HEK293 (cell line): Measurements from ENCODE around the gene DOCK7.
"Not testable (repeated sequence)": the region's sequence is repeated elsewhere in the genome, so short reads cannot be mapped to it uniquely, and the experiment has no call there.

Experiments
- CTCF ChIA-PET: fragments of 350-600 bp; formaldehyde crosslinking; extraction: SDS; loops from one replicate; lab custom pipeline; 2021; ENCODE audit warnings: antibody characterized with exemption; lab: Yijun Ruan, JAX
- POLR2A ChIA-PET: fragments of 300-600 bp; formaldehyde crosslinking; extraction: SDS; loops from one replicate; lab custom pipeline; 2020; ENCODE audit warnings: antibody characterized with exemption, inconsistent platforms; lab: Yijun Ruan, JAX
- H3K27ac ChIP-seq: fragments of 200-500 bp; sonication (Bioruptor generic); 2 replicates; pipeline ENCODE4 v1.5.1; 2014; ENCODE audit warnings: low read depth, low read length, control low read depth, inconsistent platforms; ENCODE audit errors: extremely low read depth
- H3K36me3 ChIP-seq, 2 experiments: fragments of 200-500 bp in 1 of 2; sonication (Bioruptor generic) in 1 of 2; 1 replicate in 1 of 2; 2 replicates in 1 of 2; pipeline ENCODE4 v1.5.1; 2014 to 2017; ENCODE audit warnings: inconsistent platforms in 2 of 2, low read length in 2 of 2; ENCODE audit not compliant: control insufficient read depth in 2 of 2, insufficient read depth in 1 of 2
- H3K4me1 ChIP-seq: fragments of 200-500 bp; sonication (Bioruptor generic); 2 replicates; pipeline ENCODE4 v1.5.1; 2014; ENCODE audit warnings: mild to moderate bottlenecking, low read length, inconsistent platforms; ENCODE audit not compliant: control insufficient read depth, insufficient read depth
- H3K4me3 ChIP-seq: 2 replicates; pipeline ENCODE4 v1.5.1; 2011; ENCODE audit warnings: low read depth, mild to moderate bottlenecking, control low read depth, low read length, moderate library complexity
- H3K9me3 ChIP-seq: fragments of 200-500 bp; sonication (Bioruptor generic); 2 replicates; pipeline ENCODE4 v1.5.1; 2014; ENCODE audit warnings: low read depth, low read length, inconsistent platforms; ENCODE audit not compliant: control insufficient read depth, insufficient read depth
- BCL11A ChIP-seq: fragments of 450-650 bp; formaldehyde crosslinking; IDR thresholded peaks from 2 replicates; pipeline ENCODE4 v1.5.1; 2016; ENCODE audit warnings: low read depth, missing biosample characterization, missing genetic modification characterization
- OSR2 ChIP-seq: fragments of 450-650 bp; formaldehyde crosslinking; IDR thresholded peaks from 2 replicates; pipeline ENCODE4 v1.5.1; 2016; ENCODE audit warnings: missing biosample characterization, missing genetic modification characterization
- PRDM1 ChIP-seq: fragments of 450-650 bp; formaldehyde crosslinking; IDR thresholded peaks from 2 replicates; pipeline ENCODE4; 2016; ENCODE audit warnings: missing biosample characterization, missing genetic modification characterization
- TRIM28 ChIP-seq: IDR thresholded peaks from 2 replicates; pipeline ENCODE4 v1.6.1; 2011; ENCODE audit warnings: low read length, control low read depth, borderline replicate concordance
- ZBTB20 ChIP-seq: fragments of 450-650 bp; formaldehyde crosslinking; IDR thresholded peaks from 2 replicates; pipeline ENCODE4 v1.5.1; 2016; ENCODE audit warnings: missing biosample characterization, missing genetic modification characterization
- ZFP69B ChIP-seq: fragments of 450-650 bp; formaldehyde crosslinking; IDR thresholded peaks from 2 replicates; pipeline ENCODE4 v1.5.1; 2016; ENCODE audit warnings: missing biosample characterization, missing genetic modification characterization
- ZNF121 ChIP-seq: fragments of 450-650 bp; formaldehyde crosslinking; IDR thresholded peaks from 2 replicates; pipeline ENCODE4 v1.5.1; 2016; ENCODE audit warnings: missing biosample characterization, missing genetic modification characterization
- ZNF146 ChIP-seq: fragments of 450-650 bp; formaldehyde crosslinking; IDR thresholded peaks from 2 replicates; pipeline ENCODE4 v1.5.1; 2016; ENCODE audit warnings: missing biosample characterization, missing genetic modification characterization
- ZNF202 ChIP-seq: fragments of 450-650 bp; formaldehyde crosslinking; IDR thresholded peaks from 2 replicates; pipeline ENCODE4 v1.5.1; 2016; ENCODE audit warnings: missing biosample characterization, missing genetic modification characterization, borderline replicate concordance
- ZNF214 ChIP-seq: fragments of 450-650 bp; formaldehyde crosslinking; IDR thresholded peaks from 2 replicates; pipeline ENCODE4 v1.5.1; 2017; ENCODE audit warnings: missing biosample characterization, mild to moderate bottlenecking, missing genetic modification characterization, borderline replicate concordance
- ZNF555 ChIP-seq: fragments of 450-650 bp; formaldehyde crosslinking; conservative IDR thresholded peaks from 2 replicates; pipeline ENCODE4 v1.5.1; 2017; ENCODE audit warnings: missing biosample characterization, mild to moderate bottlenecking, missing genetic modification characterization, inconsistent platforms
- ZNF626 ChIP-seq: fragments of 450-650 bp; sonication (Bioruptor Pico); formaldehyde crosslinking; IDR thresholded peaks from 2 replicates; pipeline ENCODE4 v1.5.1; 2018; ENCODE audit warnings: missing biosample characterization, missing genetic modification characterization, inconsistent platforms
- ZNF677 ChIP-seq: fragments of 450-650 bp; IDR thresholded peaks from 2 replicates; pipeline ENCODE4 v1.5.0; 2018; ENCODE audit warnings: missing biosample characterization, mild to moderate bottlenecking, missing genetic modification characterization, moderate library complexity
- ZNF701 ChIP-seq: fragments of 450-650 bp; formaldehyde crosslinking; IDR thresholded peaks from 2 replicates; pipeline ENCODE4 v1.5.1; 2016; ENCODE audit warnings: missing biosample characterization, missing genetic modification characterization
- ZNF76 ChIP-seq: fragments of 450-650 bp; formaldehyde crosslinking; IDR thresholded peaks from 2 replicates; pipeline ENCODE4; 2016; ENCODE audit warnings: low read depth, missing biosample characterization, missing genetic modification characterization, borderline replicate concordance
- TF ChIP-seq, protein P1 (sequence below): fragments of 450-650 bp; formaldehyde crosslinking; IDR thresholded peaks from 2 replicates; pipeline ENCODE4 v1.5.1; 2016; ENCODE audit warnings: missing biosample characterization, missing genetic modification characterization
- TF ChIP-seq, protein P2 (sequence below): fragments of 450-650 bp; formaldehyde crosslinking; IDR thresholded peaks from 2 replicates; pipeline ENCODE4 v1.5.1; 2016; ENCODE audit warnings: missing biosample characterization, missing genetic modification characterization
- TF ChIP-seq, protein P3 (sequence below): fragments of 450-650 bp; formaldehyde crosslinking; IDR thresholded peaks from 2 replicates; pipeline ENCODE4 v1.5.1; 2016; ENCODE audit warnings: missing biosample characterization, missing genetic modification characterization, low read depth
- TF ChIP-seq, protein P4 (sequence below): IDR thresholded peaks from 2 replicates; pipeline ENCODE4 v1.6.1; 2011; ENCODE audit warnings: mild to moderate bottlenecking, low read depth, low read length, borderline replicate concordance

The DOCK7 gene

DNA sequence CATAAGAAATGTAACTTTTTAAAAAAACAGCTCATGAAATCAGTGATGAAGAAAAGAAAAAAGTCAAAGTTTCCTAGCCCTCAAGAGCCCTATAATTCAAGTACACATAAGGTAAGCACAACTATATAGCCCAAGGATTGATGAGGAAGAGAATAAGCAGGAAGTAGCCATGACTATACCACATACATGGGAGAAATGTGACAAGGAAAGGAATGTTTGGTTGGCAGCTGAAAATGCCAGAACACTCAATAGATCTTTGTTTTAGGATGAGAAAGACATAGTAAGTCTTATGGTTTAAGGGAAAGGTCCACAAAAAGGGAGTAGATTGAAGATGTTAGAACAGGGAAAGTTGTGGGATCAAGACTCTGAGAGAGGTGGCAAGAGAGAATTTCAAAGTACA, 5.7 kb downstream of the DOCK7 start:
- Histone ChIP-seq H3K9me3 (no peaks in the 10 kb centered on the region), H3K4me3 (no peak overlapping the region), H3K4me1 (0 out of 2 replicates have a peak, but pooled peaks cover 2% of the 10 kb centered on the region), H3K36me3 (no peaks in the 10 kb centered on the region; a peak in 1 of 3 replicates), H3K27ac (no peak overlapping the region)
- ChIA-PET POLR2A (no interaction called here), CTCF (interaction anchor here (0.8 kb wide), 1 partner anchor 64 kb away, joined by 4 read pairs; no protein-coding TSS in a partner anchor)
- peak; percentile 41 for TF ChIP-seq PRDM1
- TF ChIP-seq ZNF677 (tag by site-specific recombination), result no peak
- no peak for TF ChIP-seq ZNF626 (tag by site-specific recombination)

DNA sequence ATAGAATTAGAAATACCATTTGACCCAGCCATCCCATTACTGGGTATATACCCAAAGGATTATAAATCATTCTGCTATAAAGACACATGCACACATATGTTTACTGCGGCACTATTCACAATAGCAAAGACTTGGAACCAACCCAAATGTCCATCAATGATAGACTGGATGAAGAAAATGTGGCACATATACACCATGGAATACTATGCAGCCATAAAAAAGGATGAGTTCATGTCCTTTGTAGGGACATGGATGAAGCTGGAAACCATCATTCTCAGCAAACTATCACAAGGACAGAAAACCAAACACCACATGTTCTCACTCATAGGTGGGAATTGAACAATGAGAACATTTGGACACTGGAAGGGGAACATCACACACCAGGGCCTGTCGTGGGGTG, 7.2 kb downstream of the DOCK7 start:
- H3K4me1 ChIP-seq, H3K9me3 ChIP-seq, H3K4me3 ChIP-seq, CTCF ChIA-PET, H3K27ac ChIP-seq, POLR2A ChIA-PET, H3K36me3 ChIP-seq: not testable (repeated sequence)
- peak; percentile 89 for TF ChIP-seq ZNF146 (tag by site-specific recombination)
- TF ChIP-seq, protein P1, sequence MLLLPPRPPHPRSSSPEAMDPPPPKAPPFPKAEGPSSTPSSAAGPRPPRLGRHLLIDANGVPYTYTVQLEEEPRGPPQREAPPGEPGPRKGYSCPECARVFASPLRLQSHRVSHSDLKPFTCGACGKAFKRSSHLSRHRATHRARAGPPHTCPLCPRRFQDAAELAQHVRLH (tag by site-specific recombination), result 0 out of 2 replicates have a peak, but pooled peaks have one; percentile 41
- TF ChIP-seq, protein P2, sequence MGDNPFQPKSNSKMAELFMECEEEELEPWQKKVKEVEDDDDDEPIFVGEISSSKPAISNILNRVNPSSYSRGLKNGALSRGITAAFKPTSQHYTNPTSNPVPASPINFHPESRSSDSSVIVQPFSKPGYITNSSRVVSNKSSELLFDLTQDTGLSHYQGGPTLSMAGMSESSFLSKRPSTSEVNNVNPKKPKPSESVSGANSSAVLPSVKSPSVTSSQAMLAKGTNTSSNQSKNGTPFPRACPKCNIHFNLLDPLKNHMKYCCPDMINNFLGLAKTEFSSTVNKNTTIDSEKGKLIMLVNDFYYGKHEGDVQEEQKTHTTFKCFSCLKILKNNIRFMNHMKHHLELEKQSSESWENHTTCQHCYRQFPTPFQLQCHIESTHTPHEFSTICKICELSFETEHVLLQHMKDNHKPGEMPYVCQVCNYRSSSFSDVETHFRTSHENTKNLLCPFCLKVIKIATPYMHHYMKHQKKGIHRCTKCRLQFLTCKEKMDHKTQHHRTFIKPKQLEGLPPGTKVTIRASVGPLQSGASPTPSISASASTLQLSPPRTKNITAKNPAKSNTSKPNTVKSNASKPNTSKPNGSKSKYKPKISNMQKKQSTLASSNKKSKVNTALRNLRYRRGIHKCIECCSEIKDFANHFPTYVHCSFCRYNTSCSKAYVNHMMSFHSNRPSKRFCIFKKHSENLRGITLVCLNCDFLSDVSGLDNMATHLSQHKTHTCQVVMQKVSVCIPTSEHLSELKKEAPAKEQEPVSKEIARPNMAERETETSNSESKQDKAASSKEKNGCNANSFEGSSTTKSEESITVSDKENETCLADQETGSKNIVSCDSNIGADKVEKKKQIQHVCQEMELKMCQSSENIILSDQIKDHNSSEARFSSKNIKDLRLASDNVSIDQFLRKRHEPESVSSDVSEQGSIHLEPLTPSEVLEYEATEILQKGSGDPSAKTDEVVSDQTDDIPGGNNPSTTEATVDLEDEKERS (tag by site-specific recombination), result 0 out of 2 replicates have a peak, but pooled peaks have one; percentile 57
- TF ChIP-seq, all 188 proteins: peak for 3; not testable (repeated sequence) for 185

DNA sequence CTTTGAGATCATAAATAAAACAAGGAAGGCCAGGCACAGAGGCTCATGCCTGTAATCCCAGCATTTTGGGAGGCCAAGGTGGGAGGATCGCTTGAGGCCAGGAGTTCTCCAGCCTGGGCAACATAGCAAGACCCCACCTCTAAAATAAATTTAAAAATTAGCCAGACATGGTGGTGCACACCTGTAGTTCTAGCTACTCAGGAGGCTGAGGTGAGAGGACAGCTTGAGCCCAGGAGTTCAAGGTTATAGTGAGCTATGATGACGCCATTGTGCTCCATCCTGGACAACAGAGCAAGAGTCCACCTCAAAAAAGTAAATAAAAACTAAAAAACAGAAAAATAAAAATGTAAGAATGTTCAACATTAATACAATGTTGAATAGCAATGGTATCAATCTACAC, 10.4 kb downstream of the DOCK7 start:
- peak; percentile 85 for TF ChIP-seq ZNF121 (tag by site-specific recombination)
- CTCF ChIA-PET, H3K4me3 ChIP-seq, POLR2A ChIA-PET, H3K9me3 ChIP-seq, H3K27ac ChIP-seq, H3K4me1 ChIP-seq, H3K36me3 ChIP-seq: not testable (repeated sequence)

DNA sequence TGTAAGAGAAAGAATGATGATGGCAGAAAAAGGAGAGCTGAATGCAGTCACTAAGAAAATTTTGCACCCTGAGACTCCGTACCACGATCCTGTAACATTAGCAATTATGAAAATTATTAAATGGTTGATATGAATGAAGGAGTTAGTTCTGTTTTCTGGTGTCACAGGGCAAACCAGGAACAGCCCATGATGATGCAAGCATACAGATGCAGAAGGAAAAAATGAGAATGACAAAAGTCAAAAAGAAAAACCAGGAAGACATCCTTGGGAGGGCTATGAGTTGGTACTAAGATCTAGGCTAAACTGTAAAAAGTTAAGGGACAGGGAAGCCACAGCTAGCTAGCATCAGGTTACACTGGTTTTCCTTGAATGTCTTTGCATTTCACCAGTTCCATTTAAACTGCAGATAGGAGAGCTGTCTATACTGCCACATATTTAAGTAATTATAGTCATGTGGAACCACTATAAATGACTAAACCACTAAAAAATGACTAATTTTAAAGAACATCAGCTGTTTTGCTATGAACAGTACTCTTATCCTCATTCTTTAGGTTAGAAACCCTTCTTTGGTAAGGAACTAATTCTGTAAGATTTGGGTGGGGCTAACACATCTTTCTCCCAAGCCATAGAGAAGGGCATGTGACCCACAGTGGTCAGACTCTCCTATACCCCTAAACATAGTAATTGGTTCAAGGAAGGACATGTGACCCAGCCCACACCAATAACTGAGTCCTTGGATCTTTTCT, 11.4 kb downstream of the DOCK7 start:
- H3K9me3 ChIP-seq, result no peaks in the 10 kb centered on the region
- ChIA-PET POLR2A (no interaction called here), CTCF (interaction anchor here (1.0 kb wide), 1 partner anchor 13 kb away, joined by 4 read pairs; no protein-coding TSS in a partner anchor)
- no peaks in the 10 kb centered on the region for H3K36me3 ChIP-seq
- H3K4me1 ChIP-seq, result peaks cover 12% of the 10 kb centered on the region
- H3K27ac ChIP-seq, result no peak overlapping the region
- no peak overlapping the region for H3K4me3 ChIP-seq
- TF ChIP-seq ZFP69B (tag by site-specific recombination) (no peak), ZNF76 (tag by site-specific recombination) (no peak), ZNF214 (no peak), ZNF202 (tag by site-specific recombination) (no peak), ZNF701 (tag by site-specific recombination) (no peak), OSR2 (tag by site-specific recombination) (no peak), BCL11A (tag by site-specific recombination) (no peak), ZNF555 (no peak), TRIM28 (no peak), ZBTB20 (tag by site-specific recombination) (no peak)
- TF ChIP-seq, protein P3, sequence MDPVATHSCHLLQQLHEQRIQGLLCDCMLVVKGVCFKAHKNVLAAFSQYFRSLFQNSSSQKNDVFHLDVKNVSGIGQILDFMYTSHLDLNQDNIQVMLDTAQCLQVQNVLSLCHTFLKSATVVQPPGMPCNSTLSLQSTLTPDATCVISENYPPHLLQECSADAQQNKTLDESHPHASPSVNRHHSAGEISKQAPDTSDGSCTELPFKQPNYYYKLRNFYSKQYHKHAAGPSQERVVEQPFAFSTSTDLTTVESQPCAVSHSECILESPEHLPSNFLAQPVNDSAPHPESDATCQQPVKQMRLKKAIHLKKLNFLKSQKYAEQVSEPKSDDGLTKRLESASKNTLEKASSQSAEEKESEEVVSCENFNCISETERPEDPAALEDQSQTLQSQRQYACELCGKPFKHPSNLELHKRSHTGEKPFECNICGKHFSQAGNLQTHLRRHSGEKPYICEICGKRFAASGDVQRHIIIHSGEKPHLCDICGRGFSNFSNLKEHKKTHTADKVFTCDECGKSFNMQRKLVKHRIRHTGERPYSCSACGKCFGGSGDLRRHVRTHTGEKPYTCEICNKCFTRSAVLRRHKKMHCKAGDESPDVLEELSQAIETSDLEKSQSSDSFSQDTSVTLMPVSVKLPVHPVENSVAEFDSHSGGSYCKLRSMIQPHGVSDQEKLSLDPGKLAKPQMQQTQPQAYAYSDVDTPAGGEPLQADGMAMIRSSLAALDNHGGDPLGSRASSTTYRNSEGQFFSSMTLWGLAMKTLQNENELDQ (tag by site-specific recombination), result no peak
- TF ChIP-seq, protein P4, sequence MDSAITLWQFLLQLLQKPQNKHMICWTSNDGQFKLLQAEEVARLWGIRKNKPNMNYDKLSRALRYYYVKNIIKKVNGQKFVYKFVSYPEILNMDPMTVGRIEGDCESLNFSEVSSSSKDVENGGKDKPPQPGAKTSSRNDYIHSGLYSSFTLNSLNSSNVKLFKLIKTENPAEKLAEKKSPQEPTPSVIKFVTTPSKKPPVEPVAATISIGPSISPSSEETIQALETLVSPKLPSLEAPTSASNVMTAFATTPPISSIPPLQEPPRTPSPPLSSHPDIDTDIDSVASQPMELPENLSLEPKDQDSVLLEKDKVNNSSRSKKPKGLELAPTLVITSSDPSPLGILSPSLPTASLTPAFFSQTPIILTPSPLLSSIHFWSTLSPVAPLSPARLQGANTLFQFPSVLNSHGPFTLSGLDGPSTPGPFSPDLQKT, result no peak
- TF ChIP-seq, protein P1 (tag by site-specific recombination), result no peak
